HFFc6 (cell line): ENCODE results near the gene ARHGEF9. TPM values are rescaled to one million over a fixed set of nuclear protein-coding genes. Genes with fewer than 3 reads are reported as not detected.
"Not testable (repeated sequence)": the region's sequence is repeated elsewhere in the genome, so short reads cannot be mapped to it uniquely, and the experiment has no call there.

Experiments
- DNase-seq: peaks from one replicate; pipeline ENCODE4 v3.0.0-alpha.2; 2018
- H3K27ac Mint-ChIP-seq: 2 replicates; pipeline ENCODE4 v1.8.0; 2020; ENCODE audit warnings: mild to moderate bottlenecking, mixed read lengths
- H3K27me3 Mint-ChIP-seq: 2 replicates; pipeline ENCODE4 v1.8.0; 2021; ENCODE audit warnings: mild to moderate bottlenecking, moderate library complexity, mixed read lengths; ENCODE audit not compliant: insufficient read depth
- H3K36me3 Mint-ChIP-seq: 2 replicates; pipeline ENCODE4 v1.8.0; 2021; ENCODE audit warnings: low read depth, mixed read lengths
- H3K4me1 Mint-ChIP-seq: 2 replicates; pipeline ENCODE4 v1.8.0; 2020; ENCODE audit warnings: low read depth, mixed read lengths
- H3K4me3 Mint-ChIP-seq: 2 replicates; pipeline ENCODE4 v1.8.0; 2020; ENCODE audit warnings: mild to moderate bottlenecking, moderate library complexity, mixed read lengths
- H3K9me3 Mint-ChIP-seq: 2 replicates; pipeline ENCODE4 v1.8.0; 2020; ENCODE audit warnings: mild to moderate bottlenecking, mixed read lengths
- microRNA-seq: library from miRNA; unstranded; fragments of <30 nt; microRNA quantifications from one replicate; pipeline ENCODE4, GENCODE V29; 2019
- total RNA-seq, 6 experiments: library from RNA; stranded (reverse); fragmentation: NEBNext Ultra II Directional; extraction: Animal tissue kit (Norgen Biotek cat#: 25700); gene quantifications; 2 replicates in 1 of 6; 3 replicates in 5 of 6; pipeline ENCODE4 v1.2.3, GENCODE V29; 2021
- TF ChIP-seq, protein P1 (sequence below): fragments of 200-600 bp; sonication (generic); IDR thresholded peaks from 2 replicates; pipeline ENCODE4 v1.5.0; 2021; ENCODE audit warnings: antibody characterized with exemption, mild to moderate bottlenecking

The ARHGEF9 gene
- total RNA-seq, 6 experiments from 2014 or later = 18.8 to 23.0 (median 20.2) TPM

DNA sequence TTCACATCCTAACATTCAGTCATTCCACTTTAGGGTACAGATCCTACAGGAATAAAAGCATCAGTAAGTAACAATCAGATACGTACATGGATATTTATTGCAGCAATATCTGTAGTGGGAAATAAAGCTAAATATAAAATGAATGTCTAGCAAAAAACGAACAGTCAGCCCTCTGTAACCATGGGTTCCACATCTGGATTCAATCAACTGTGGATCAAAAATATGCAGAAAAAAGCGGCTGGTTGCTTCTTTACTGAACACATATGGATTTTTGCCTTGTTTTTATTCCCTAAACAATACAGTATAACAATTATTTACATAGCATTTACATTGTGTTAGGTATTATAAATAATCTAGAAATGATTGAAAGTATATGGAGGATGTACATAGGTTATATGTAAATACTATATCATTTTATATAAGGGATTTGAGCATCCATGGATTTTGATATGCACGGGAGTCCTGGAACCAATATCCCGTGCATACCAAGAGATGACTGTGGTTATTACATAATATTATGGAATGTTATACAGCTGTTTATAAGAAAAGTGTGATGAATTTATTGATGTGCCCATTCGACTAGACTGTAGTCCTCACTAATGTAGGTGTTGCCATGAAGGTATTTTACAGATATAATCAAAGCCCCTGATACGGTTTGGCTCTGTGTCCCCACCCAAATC, 132.8 kb downstream of the ARHGEF9 start:
- Mint-ChIP-seq H3K27ac (peak overlapping the region; percentile 71), H3K4me1 (peaks cover 24% of the 10 kb centered on the region), H3K9me3 (no peaks in the 10 kb centered on the region), H3K36me3 (peaks cover 14% of the 10 kb centered on the region; the same call in 1 of the 2 replicates), H3K4me3 (peak overlapping the region; percentile 32; the same call in 1 of the 2 replicates), H3K27me3 (no peaks in the 10 kb centered on the region)
- TF ChIP-seq, protein P1, sequence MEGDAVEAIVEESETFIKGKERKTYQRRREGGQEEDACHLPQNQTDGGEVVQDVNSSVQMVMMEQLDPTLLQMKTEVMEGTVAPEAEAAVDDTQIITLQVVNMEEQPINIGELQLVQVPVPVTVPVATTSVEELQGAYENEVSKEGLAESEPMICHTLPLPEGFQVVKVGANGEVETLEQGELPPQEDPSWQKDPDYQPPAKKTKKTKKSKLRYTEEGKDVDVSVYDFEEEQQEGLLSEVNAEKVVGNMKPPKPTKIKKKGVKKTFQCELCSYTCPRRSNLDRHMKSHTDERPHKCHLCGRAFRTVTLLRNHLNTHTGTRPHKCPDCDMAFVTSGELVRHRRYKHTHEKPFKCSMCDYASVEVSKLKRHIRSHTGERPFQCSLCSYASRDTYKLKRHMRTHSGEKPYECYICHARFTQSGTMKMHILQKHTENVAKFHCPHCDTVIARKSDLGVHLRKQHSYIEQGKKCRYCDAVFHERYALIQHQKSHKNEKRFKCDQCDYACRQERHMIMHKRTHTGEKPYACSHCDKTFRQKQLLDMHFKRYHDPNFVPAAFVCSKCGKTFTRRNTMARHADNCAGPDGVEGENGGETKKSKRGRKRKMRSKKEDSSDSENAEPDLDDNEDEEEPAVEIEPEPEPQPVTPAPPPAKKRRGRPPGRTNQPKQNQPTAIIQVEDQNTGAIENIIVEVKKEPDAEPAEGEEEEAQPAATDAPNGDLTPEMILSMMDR = no peak
- peak; percentile 38 for DNase-seq

DNA sequence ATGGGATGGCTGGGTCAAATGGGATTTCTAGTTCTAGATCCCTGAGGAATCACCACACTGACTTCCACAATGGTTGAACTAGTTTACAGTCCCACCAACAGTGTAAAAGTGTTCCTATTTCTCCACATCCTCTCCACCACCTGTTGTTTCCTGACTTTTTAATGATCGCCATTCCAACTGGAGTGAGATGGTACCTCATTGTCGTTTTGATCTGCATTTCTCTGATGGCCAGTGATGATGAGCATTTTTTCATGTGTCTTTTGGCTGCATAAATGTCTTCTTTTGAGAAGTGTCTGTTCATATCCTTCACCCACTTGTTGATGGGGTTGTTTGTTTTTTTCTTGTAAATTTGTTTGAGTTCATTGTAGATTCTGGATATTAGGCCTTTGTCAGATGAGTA, 139.3 kb downstream of the ARHGEF9 start:
- H3K27me3 Mint-ChIP-seq, H3K4me1 Mint-ChIP-seq, H3K9me3 Mint-ChIP-seq: not testable (repeated sequence)

DNA sequence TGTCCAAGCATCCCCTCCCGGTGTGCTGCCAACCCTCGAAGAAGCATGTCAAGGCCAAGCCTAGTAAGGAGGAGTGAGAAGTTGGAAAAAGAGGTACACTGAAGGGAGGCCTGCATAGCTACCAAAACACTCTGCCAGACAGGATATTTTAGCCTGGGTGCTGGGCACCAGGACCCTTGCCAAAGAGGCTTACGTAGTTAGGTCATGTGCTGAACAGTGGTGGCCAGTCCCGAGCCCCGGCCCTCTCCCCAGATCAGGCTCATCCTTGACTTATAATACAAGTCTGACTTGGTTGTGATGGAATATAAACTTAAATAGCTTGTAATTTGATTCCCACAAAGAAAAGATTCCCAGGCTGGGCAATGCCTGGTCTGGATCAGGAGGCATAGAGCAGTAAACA, 149.3 kb downstream of the ARHGEF9 start:
- peaks cover 25% of the 10 kb centered on the region for H3K36me3 Mint-ChIP-seq
- no peak for DNase-seq
- no peak overlapping the region for H3K27ac Mint-ChIP-seq
- no peak overlapping the region for H3K4me3 Mint-ChIP-seq
- H3K9me3 Mint-ChIP-seq = peaks cover 8% of the 10 kb centered on the region; the same call in 1 of the 2 replicates
- H3K4me1 Mint-ChIP-seq = no peaks in the 10 kb centered on the region
- H3K27me3 Mint-ChIP-seq = no peaks in the 10 kb centered on the region; the same call in 1 of the 2 replicates
- TF ChIP-seq, protein P1 = no peak

More for the DNA sequence above, 139.3 kb downstream of the ARHGEF9 start:
- H3K27ac Mint-ChIP-seq, DNase-seq, H3K36me3 Mint-ChIP-seq, H3K4me3 Mint-ChIP-seq: not testable (repeated sequence)

DNA sequence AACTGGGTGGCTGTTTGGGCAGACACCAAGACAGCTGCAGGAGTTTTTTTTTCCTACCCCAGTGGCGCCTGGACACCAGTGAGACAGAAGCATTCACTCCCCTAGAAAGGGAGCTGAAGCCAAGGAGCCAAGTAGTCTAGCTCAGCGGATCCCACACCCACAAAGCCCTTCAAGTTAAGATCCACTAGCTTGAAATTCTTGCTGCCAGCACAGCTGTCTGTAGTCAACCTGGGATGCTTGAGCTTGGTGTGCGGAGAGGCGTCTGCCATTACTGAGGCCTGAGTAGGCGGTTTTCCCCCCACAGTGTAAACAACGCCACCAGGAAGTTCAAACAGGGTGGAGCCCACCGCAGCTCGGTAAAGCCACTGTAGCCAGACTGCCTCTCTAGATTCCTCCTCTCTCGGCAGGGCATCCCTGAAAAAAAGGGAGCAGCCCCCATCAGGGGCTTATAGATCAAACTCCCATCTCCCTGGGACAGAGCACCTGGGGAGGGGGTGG, 171.4 kb downstream of the ARHGEF9 start:
- TF ChIP-seq, protein P1 = no peak
- Mint-ChIP-seq H3K27me3 (no peaks in the 10 kb centered on the region; the same call in 1 of the 2 replicates), H3K36me3 (no peaks in the 10 kb centered on the region), H3K9me3 (no peaks in the 10 kb centered on the region), H3K4me3 (no peak overlapping the region), H3K4me1 (no peaks in the 10 kb centered on the region), H3K27ac (no peak overlapping the region)
- DNase-seq = no peak

DNA sequence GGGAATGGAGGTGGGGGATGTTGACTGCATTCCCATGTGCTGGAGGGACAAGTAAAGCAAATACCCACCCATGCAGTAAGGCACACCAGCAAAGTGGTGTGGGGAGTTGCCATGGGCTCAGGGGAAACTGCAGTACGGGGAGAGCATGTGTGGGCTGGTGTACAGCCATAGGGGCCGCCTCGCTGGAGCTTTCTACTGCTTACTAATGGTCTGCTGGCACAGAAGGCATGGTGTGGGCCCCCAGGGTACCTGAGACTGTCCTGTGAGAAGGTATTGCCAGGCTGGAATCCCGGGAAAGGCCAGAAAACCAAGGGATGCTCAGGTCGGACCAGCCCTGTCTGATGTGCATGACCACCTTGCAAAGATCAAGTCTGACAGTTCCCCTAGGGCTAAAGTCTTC, 199.1 kb downstream of the ARHGEF9 start:
- Mint-ChIP-seq H3K36me3 (no peaks in the 10 kb centered on the region), H3K9me3 (no peaks in the 10 kb centered on the region), H3K4me1 (no peaks in the 10 kb centered on the region), H3K27ac (no peak overlapping the region), H3K4me3 (no peak overlapping the region), H3K27me3 (peaks cover 1% of the 10 kb centered on the region)
- TF ChIP-seq, protein P1 = no peak
- no peak for DNase-seq

Small RNA genes within 50 kb of the gene (microRNA-seq; reads per million reads assigned to microRNA genes)
- 7.0 reads per million for gene MIR1468
